Epithelial cell of esophagus (primary cell): Measurements from ENCODE around the gene THSD4.
A peak's percentile ranks its signal among the peaks of the same experiment; 100 is the strongest.
"Not testable (repeated sequence)": the region's sequence is repeated elsewhere in the genome, so short reads cannot be mapped to it uniquely, and the experiment has no call there.

Experiments used
- DNase-seq: peaks from one replicate; pipeline ENCODE4 v3.0.0; 2010; ENCODE audit warnings: low read depth
- H3K4me3 ChIP-seq: 2 replicates; pipeline ENCODE4 v1.5.1; 2011; ENCODE audit warnings: mild to moderate bottlenecking, low read length, control low read depth
- CTCF ChIP-seq: IDR thresholded peaks from 2 replicates; pipeline ENCODE4 v1.5.1; 2011; ENCODE audit warnings: low read depth, mild to moderate bottlenecking, low read length, control low read depth, inconsistent platforms; ENCODE audit not compliant: insufficient read depth; ENCODE audit errors: missing control alignments

THSD4 gene

GRCh38 chr15:71437404-71437803 lies 322.1 kb downstream of the THSD4 start:
- no peak for DNase-seq
- TF ChIP-seq CTCF, result no peak
- H3K4me3 ChIP-seq, result no peak overlapping the region

- no peak overlapping the region for H3K4me3 ChIP-seq
- TF ChIP-seq CTCF, result no peak
- DNase-seq, result no peak
Measured at GRCh38 chr15:71437919-71438318, 322.6 kb downstream of the THSD4 start.

GRCh38 chr15:71439478-71439877 lies 324.2 kb downstream of the THSD4 start:
- H3K4me3 ChIP-seq, DNase-seq: not testable (repeated sequence)

- no peak overlapping the region for H3K4me3 ChIP-seq
- peak; percentile 55 for TF ChIP-seq CTCF
- peak; percentile 74 for DNase-seq
Measured at GRCh38 chr15:71440489-71441110, 325.3 kb downstream of the THSD4 start.

GRCh38 chr15:71443538-71443937 lies 328.3 kb downstream of the THSD4 start:
- H3K4me3 ChIP-seq, result no peak overlapping the region
- DNase-seq, result peak; percentile 61
- TF ChIP-seq CTCF, result peak; percentile 91

GRCh38 chr15:71444032-71444810 lies 328.9 kb downstream of the THSD4 start:
- peak; percentile 39 for DNase-seq
- H3K4me3 ChIP-seq, result no peak overlapping the region
- TF ChIP-seq CTCF, result no peak

- no peak overlapping the region for H3K4me3 ChIP-seq
- no peak for TF ChIP-seq CTCF
- peak; percentile 94 for DNase-seq
Measured at GRCh38 chr15:71444866-71445590, 329.8 kb downstream of the THSD4 start.
